ENCODE data around the gene MUSK.
"Not testable (repeated sequence)": the region's sequence is repeated elsewhere in the genome, so short reads cannot be mapped to it uniquely, and the experiment has no call there.

MUSK gene

GRCh38 chr9:110764006-110764405 lies 95.4 kb downstream of the MUSK start:
- no peak for DNase-seq

DNA sequence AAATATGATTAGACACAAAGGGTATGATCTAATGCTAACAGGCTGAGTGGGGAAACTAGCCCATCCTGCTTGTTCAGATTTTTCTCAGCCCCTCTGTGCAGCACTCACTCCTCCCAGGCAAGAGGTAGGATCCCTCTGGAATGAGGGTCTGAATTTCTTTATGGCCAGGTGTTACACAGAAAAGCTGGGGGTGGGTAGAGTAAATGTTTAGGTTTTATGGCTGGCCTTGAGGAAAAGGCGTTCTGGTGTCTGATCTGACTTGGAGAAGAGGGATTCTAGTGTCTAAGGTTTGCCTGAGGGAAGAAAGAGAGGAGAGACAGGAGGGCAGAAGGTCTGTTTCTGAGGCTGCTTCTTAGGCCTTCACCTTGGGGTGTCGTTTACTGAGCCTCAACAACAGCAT lies 97.3 kb downstream of the MUSK start:
- DNase-seq, result no peak

DNA sequence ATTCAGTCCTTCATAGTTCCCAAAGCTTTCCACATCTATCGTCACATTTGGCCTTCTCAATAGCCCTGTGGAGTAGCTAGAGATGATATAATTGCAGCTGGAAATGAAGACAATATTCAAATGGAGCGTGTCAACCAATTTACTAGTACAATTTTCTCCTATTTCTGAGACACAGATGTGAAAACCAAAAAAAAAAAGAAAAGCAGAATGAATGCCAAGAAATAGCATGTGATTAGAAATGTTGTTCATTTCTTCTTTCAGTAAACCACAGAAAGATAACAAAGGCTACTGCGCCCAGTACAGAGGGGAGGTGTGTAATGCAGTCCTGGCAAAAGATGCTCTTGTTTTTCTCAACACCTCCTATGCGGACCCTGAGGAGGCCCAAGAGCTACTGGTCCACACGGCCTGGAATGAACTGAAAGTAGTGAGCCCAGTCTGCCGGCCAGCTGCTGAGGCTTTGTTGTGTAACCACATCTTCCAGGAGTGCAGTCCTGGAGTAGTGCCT lies 99.0 kb downstream of the MUSK start:
- no peak for DNase-seq

DNA sequence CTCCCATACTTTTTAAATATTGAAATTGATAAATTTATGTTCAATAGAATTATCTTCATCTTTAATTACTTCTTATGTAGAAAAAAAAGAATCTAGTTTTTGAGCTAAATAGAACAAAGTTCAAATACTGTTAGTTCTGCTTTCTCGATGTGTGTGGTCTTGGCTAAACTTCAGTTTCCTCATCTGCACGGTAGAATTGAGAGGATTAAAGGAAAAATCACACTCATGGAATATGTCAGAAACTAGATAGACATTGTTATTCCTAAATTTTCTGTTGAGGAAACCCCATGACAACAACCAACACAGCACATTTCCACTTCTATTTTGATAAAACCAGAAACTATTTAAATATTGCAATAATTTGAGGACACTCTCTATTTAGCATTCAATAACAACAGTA lies 100.3 kb downstream of the MUSK start:
- DNase-seq, result no peak

DNA sequence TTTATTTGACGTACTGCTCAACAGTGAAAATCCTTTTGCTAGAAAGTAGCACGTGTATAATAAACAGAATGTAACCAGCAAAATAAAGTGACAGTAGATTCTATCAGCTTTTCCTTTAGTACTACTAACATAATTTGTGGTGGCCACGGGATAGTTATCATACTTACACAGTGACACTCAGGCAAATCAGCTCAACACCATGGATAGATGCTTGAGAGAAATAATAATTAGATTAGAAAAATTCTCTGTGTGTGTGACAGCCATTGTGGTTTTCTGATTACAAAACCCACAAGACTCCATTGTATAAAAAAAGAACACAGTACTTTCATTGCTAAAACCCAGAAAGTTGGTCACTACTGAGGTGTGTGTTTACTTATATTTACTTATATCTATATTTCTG lies 101.1 kb downstream of the MUSK start:
- no peak for DNase-seq

GRCh38 chr9:110775724-110776123 lies 107.1 kb downstream of the MUSK start:
- DNase-seq, result no peak

DNA sequence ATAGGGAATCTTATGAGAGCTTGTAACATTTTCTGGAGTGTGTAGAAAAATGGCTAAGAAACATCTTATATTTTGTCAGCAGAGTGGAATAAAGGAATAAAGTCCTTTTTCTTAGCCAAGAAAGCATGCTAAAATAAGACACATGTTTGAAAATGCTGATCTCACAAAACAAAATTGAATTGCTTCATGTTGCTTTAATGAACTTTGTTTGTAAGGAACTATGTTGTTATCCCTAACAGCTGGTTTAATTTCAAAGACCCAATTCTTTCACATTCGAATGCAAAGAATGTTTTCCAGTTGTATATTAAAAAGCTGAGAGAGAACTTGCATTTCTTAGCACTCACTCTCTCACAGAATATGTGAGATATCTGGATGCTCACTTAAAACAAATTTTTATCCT lies 107.6 kb downstream of the MUSK start:
- DNase-seq, result no peak

GRCh38 chr9:110777196-110777875 lies 108.7 kb downstream of the MUSK start:
- DNase-seq, result no peak

GRCh38 chr9:110777876-110778215 lies 109.3 kb downstream of the MUSK start:
- DNase-seq, result no peak

DNA sequence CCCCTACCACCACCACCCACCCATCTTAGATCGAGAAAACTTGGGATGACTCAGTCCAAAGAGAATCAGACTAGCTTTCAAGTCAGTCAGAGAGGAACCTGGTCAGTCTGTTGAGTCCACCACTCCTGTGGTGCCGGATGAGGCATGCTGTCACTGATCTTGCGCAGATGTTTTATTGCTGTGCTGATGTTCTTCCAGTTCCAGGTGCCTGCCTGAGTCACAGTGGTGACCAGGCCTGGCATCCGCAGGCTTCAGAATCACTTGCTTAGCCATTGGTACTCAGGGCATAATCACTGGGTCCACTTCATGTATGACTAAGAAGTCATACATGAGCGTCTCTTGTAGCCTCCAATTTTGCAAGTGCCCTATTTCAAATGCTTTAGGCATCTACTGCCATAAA lies 114.1 kb downstream of the MUSK start:
- DNase-seq, result no peak

DNA sequence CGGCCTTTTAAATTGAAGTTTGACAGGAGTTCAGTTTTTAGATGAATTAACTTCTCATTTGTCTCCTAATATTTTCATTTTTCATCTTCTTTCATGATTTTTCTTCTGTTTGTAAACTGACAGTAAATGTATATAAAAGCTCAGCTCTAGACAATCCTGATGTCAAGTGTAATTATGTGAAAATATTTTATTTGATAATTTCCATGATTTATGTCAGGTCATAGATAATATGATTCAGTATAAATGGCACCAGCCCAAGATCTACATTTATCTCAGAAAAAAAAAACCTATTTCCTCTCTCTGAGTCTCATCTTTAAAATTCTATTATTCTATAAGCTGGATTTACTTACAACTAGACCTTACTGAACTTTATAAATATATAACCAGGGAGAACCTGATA lies 115.7 kb downstream of the MUSK start:
- DNase-seq, result no peak

DNA sequence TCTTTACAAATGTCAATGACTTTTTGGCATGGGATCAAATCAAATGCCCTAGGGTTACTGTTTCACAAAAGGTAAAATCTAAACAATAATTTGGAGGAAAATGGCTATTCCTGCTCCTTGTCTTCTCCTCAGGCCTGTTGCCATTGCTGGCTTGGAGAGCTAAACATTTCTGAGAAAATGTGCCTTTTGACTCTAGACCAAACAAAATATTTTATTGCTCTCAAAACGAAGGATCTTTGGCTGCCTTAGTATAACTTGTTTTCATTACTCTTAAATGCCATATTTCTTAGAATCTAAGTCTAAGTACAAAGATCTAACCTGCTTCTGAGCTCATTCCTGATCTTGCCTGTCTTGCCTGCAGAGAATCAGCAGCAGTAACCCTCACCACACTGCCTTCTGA lies 116.6 kb downstream of the MUSK start:
- no peak for DNase-seq

DNA sequence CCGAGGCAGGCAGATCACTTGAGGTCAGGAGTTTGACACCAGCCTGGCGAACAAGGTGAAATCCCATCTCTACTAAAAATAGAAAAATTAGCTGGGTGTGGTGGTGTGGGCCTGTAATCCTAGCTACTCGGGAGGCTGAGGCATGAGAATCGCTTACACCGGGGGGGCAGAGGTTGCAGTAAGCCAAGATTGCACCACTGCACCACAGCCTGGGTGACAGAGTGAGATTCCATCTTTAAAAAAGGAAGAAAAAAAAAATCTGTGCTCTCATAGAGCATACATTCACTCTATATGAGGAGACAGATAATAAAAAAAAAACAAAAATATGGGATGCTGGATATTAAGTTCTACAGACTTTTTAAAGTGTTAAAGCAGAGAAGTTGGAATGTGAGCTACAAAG lies 119.8 kb downstream of the MUSK start:
- not testable (repeated sequence) for DNase-seq

DNA sequence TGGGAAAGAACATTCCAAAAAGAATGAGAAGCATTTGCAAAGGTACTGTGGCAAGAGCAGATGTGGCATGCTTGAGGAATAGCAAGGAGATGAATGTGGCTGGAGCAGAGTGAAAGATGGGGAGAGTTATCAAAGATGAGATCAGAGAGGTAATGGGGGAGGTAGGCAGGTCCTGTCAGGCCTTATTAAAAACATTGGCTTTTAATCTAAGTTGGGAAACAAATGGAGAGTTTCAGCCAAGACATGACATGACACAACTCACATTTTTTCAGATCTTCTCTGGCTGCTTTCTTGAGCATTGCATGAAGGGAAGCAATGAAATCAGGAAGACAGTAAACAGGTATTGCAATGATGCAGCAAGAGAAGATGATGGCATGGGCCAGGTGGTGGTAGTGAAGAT lies 120.3 kb downstream of the MUSK start:
- DNase-seq, result no peak

- DNase-seq, result no peak
These were observed 129.0 kb downstream of the MUSK start for GRCh38 chr9:110797611-110798010.

DNA sequence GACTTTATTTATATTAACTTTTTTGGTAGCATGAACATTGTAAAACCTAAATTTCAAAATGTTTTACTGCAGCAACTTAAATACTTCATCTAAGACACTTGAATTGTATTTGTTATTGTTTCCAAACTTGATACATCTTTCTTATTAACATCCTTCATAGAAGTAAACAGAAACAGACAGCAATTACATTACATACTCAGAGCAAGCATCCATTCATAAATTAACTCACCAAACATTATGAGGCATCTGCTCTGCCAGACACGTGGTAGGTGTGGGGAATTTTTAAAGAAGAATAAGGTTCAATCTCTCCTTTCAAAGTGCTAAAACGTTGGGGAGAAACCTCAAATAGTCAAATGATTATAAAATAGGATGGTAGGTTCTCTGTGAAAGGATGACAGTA lies 130.8 kb downstream of the MUSK start:
- no peak for DNase-seq

DNA sequence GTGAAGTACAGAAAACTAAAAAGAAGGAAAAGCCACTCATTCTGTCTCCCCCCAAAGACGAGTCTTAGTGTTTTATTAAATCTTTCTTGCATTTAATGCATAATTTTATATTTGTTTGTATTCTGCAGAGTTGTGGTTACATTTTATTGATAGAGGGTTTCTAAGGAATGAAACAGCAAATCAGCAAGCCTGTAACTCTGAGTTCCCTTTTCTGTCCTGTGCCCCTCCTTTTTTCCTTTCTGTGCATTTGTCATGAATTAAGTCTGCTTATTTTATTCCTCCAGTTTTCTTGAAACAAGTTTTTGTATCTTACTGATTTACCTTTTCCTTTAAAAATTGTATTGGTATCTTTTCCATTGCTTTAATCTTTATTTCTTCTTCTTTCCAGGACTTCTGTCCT lies 132.8 kb downstream of the MUSK start:
- DNase-seq, result no peak

- DNase-seq, result no peak
These were observed 133.9 kb downstream of the MUSK start for GRCh38 chr9:110802416-110803035.

GRCh38 chr9:110807956-110808598 lies 139.5 kb downstream of the MUSK start:
- DNase-seq, result no peak

DNA sequence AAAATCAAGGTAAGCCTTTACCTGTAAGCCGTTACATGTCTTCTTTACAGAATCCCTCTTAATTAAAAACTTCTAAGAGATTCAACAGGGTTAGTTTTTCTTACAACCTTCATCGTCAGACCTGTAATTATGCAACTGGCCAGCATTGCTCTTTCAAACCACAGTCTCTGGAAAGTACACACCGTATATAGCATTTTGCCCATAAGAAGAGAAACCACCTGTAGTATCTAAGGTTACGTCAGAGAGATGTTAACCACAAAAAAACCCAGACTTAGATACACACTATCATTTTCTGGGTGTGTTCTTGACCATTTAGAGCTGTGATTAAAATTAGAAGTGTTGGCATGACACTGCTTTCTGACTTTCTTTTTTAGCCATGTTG lies 140.0 kb downstream of the MUSK start:
- no peak for DNase-seq

DNA sequence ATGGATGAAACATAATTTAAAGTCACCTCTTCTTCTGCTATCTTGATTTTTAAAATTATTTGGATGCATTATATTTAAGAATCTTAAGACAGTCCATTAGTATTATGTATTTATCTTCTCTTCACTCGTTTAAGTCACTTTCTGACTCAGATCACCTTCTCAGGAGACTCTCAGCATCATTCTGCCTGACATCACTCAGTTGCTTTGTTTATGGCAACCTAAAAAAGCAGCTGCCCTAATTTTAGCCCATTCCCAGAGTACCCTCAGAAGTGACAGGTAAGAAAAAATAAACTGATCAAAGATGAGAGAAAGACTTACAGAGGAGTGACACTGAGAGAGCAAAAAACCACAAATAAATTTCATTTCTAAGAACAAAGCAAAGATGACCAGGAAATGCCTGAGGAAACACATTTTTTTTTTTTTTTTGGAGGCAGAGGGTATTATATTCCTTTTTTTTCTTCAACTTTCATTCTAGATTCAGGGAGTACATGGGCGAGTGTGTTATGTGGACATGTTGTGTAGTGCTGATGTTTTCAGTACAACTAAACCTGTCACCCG lies 140.5 kb downstream of the MUSK start:
- no peak for DNase-seq

- no peak for DNase-seq
These were observed 141.8 kb downstream of the MUSK start for GRCh38 chr9:110810262-110810976.

GRCh38 chr9:110812886-110813285 lies 144.3 kb downstream of the MUSK start:
- no peak for DNase-seq

- DNase-seq, result no peak
These were observed 145.6 kb downstream of the MUSK start for GRCh38 chr9:110814159-110814558.
